ENCODE measurements around the gene ZNF385A. TPM values are rescaled to one million over a fixed set of nuclear protein-coding genes. Genes with fewer than 3 reads are reported as not detected.

ZNF385A gene
- total RNA-seq, 2 donors from 2014 or later: 1.1 to 1.5 TPM

DNA sequence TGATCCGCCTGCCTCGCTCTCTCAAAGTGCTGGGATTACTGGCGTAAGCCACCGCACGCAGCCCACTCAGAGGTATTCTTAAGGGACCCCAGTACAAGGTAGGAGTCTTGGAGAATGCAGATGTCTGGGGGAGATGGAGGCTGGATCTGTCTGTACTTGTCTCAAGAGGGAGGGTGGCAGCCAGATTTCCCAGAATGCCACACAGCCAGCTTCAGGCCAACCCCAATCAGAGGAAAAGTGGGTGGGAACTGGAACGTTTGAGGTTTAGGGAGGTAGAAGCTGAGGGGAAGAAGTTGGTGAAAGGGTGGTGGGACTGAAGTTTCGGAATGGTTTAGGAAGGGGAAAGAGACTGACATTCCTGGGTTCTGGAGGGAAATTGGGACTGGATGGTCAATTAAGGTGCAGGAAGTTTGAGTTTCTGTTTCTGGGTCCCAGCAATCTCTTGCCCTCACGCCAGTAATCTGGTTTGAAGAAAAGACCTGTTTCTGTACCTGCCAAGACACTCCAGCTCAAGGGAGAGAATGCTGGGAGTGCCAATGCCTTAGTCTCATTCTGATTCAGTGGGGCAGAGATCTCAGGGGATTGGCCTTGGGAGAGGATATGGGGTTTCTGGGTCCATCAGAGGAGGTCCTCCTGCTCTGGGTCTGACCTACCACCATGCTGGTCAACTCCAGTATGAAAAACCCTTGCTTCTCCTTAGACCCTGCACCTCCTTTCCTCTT, 8.1 kb upstream of the ZNF385A start:
- Mint-ChIP-seq H3K9me3 (no peaks in the 10 kb centered on the region), H3K36me3 (peaks cover 6% of the 10 kb centered on the region), H3K4me3 (peak overlapping the region; percentile 17), H3K27me3 (no peaks in the 10 kb centered on the region), H3K27ac (no peak overlapping the region), H3K4me1 (ENCODE audit: low read depth in 2 of 2) (peaks cover 38 to 39% of the 10 kb centered on the region in 2 donors)
- ATAC-seq (no peak), DNase-seq (ENCODE audit: low spot score) (no peak)

DNA sequence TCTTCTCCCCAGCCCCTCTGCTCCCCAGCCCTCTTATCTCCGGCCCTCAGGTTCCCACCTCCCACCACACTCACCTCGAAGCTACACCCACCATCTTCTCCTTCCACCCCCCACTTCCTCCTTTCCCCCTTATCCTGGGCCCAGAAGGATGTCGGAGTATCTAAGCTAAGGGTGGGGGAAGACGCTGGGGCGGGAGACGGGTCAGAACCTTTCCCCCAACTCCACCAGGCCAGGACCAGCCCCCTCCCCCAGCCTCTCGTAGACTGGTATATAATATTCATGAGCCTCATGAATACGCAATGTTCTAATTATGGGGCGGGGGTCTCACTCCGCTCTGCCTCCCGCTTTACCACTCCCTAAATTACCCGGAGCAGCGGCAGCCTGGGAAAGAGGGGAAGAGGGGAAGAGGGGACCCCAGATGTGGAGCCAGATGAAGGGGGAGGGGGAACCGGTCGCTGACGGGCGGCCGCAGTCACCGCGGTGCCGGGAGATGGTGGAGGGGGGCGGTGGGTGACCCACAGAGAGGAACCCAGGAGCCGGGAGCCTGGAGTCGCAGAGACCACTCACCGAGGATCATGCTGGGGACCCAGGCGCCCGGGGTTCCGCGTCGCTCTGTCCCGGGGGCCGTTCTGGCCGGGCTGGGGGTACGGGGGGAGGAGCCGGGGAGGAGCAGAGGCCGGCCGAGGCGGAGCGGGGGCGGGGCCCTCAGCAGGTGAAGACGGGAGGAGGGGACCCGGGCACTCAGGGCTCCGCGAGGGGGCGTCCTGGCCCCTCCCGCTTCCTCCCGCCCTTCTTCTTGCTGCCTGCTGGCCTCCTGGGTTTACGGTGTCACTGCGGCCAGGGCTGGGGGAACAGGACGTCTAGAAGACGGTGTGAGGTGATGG, 6.4 kb upstream of the ZNF385A start:
- Mint-ChIP-seq H3K27me3 (no peaks in the 10 kb centered on the region), H3K36me3 (no peaks in the 10 kb centered on the region), H3K9me3 (no peaks in the 10 kb centered on the region), H3K27ac (peak overlapping the region in 1 of 2 donors; percentile 29), H3K4me1 (ENCODE audit: low read depth in 2 of 2) (peaks cover 32 to 34% of the 10 kb centered on the region in 2 donors), H3K4me3 (peak overlapping the region; percentile 56)
- peak; percentile 84 to 88 for ATAC-seq
- DNase-seq (ENCODE audit: low spot score): peak; percentile 73

GRCh38 chr12:54390176-54390667, 5.7 kb upstream of the ZNF385A start:
- peak overlapping the region in 1 of 2 donors; percentile 3 for H3K27ac Mint-ChIP-seq
- no peaks in the 10 kb centered on the region for H3K9me3 Mint-ChIP-seq
- ATAC-seq (peak in 1 of 2 donors; percentile 10), DNase-seq (ENCODE audit: low spot score) (no peak)
- H3K4me1 Mint-ChIP-seq (ENCODE audit: low read depth in 2 of 2): peaks cover 32 to 34% of the 10 kb centered on the region in 2 donors
- no peaks in the 10 kb centered on the region for H3K27me3 Mint-ChIP-seq
- H3K36me3 Mint-ChIP-seq: no peaks in the 10 kb centered on the region
- peak overlapping the region; percentile 64 for H3K4me3 Mint-ChIP-seq

- DNase-seq (ENCODE audit: low spot score): no peak
Measured at GRCh38 chr12:54389607-54390175, 5.2 kb upstream of the ZNF385A start.

GRCh38 chr12:54389134-54389508, 4.6 kb upstream of the ZNF385A start:
- DNase-seq (ENCODE audit: low spot score) (no peak), ATAC-seq (no peak)
- Mint-ChIP-seq H3K36me3 (no peaks in the 10 kb centered on the region), H3K9me3 (no peaks in the 10 kb centered on the region), H3K4me1 (ENCODE audit: low read depth in 2 of 2) (peaks cover 24 to 27% of the 10 kb centered on the region in 2 donors), H3K4me3 (no peak overlapping the region), H3K27ac (no peak overlapping the region), H3K27me3 (no peaks in the 10 kb centered on the region)

More at GRCh38 chr12:54389607-54390175, 5.2 kb upstream of the ZNF385A start:
- Mint-ChIP-seq H3K4me3 (peak overlapping the region; percentile 64), H3K36me3 (no peaks in the 10 kb centered on the region), H3K27me3 (no peaks in the 10 kb centered on the region), H3K9me3 (no peaks in the 10 kb centered on the region), H3K4me1 (ENCODE audit: low read depth in 2 of 2) (peaks cover 29 to 32% of the 10 kb centered on the region in 2 donors), H3K27ac (peak overlapping the region in 1 of 2 donors; percentile 3)
- no peak for ATAC-seq

- Mint-ChIP-seq H3K27ac (no peak overlapping the region), H3K9me3 (no peaks in the 10 kb centered on the region), H3K27me3 (no peaks in the 10 kb centered on the region), H3K4me1 (ENCODE audit: low read depth in 2 of 2) (peaks cover 21% of the 10 kb centered on the region in 2 donors), H3K4me3 (no peak overlapping the region), H3K36me3 (no peaks in the 10 kb centered on the region)
- ATAC-seq: no peak
- DNase-seq (ENCODE audit: low spot score): no peak
Measured at GRCh38 chr12:54388237-54389133, 4.0 kb upstream of the ZNF385A start.

DNA sequence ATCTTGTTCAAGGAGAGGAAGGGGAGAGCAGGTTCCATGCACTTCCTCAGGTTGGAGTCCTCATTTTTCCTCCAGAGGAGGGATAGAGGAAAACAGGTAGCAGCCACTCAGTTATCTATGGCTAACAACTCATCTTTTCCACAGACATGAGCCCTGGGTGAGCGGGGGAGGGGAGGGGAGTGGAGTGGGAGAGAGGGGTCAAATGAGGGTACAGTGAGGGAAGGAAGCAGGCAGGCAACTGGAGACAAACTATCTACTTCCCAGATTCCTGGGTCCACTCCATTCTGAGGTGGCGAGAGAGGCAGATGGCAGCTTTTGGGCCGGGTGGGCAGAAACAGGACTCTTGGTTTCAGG, 2.6 kb upstream of the ZNF385A start:
- no peaks in the 10 kb centered on the region for H3K9me3 Mint-ChIP-seq
- H3K36me3 Mint-ChIP-seq: no peaks in the 10 kb centered on the region
- no peak overlapping the region for H3K4me3 Mint-ChIP-seq
- ATAC-seq (no peak), DNase-seq (ENCODE audit: low spot score) (no peak)
- peaks cover 16 to 19% of the 10 kb centered on the region in 2 donors for H3K4me1 Mint-ChIP-seq (ENCODE audit: low read depth in 2 of 2)
- no peaks in the 10 kb centered on the region for H3K27me3 Mint-ChIP-seq
- H3K27ac Mint-ChIP-seq: peak overlapping the region in 1 of 2 donors; percentile 60

- H3K36me3 Mint-ChIP-seq: no peaks in the 10 kb centered on the region
- no peak for ATAC-seq
- no peaks in the 10 kb centered on the region for H3K9me3 Mint-ChIP-seq
- H3K27me3 Mint-ChIP-seq: no peaks in the 10 kb centered on the region
- peaks cover 11 to 15% of the 10 kb centered on the region in 2 donors for H3K4me1 Mint-ChIP-seq (ENCODE audit: low read depth in 2 of 2)
- peak overlapping the region in 1 of 2 donors; percentile 60 for H3K27ac Mint-ChIP-seq
- no peak for DNase-seq (ENCODE audit: low spot score)
- no peak overlapping the region for H3K4me3 Mint-ChIP-seq
Measured at GRCh38 chr12:54386403-54387113, 2.0 kb upstream of the ZNF385A start.

GRCh38 chr12:54385251-54385914, 850 bp upstream of the ZNF385A start:
- no peak for ATAC-seq

DNA sequence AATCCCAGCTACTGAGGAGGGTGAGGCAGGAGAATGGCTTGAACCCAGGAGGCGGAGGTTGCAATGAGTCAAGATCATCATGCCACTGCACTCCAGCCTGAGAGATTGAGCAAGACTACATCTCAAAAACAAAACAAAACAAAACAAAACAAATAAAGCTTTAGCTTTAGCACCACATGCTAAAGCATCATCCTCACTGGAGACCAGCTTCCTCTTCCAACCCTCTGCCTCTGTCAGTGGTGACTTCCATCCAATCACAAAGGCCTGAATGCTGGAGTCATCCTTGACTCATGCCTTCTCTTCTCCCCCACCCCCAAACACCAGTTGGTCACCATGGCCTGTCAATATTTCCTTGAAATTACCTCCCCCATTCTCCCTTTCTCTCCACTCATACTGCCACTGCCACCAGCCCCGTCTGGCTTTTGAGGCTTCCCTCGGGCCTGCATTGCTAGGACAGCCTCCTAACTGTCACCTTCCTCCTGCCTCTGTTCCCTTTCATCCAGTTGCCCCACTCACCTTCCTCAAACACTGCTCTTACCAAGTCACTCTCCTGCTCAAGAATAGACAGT, 1.4 kb downstream of the ZNF385A start:
- H3K9me3 Mint-ChIP-seq: no peaks in the 10 kb centered on the region
- ATAC-seq: peak; percentile 30 to 78
- H3K4me3 Mint-ChIP-seq: no peak overlapping the region
- no peaks in the 10 kb centered on the region for H3K36me3 Mint-ChIP-seq
- no peak for DNase-seq (ENCODE audit: low spot score)
- no peak overlapping the region for H3K27ac Mint-ChIP-seq
- H3K27me3 Mint-ChIP-seq: no peaks in the 10 kb centered on the region
- H3K4me1 Mint-ChIP-seq (ENCODE audit: low read depth in 2 of 2): peaks cover 9 to 14% of the 10 kb centered on the region in 2 donors

More at GRCh38 chr12:54385251-54385914, 850 bp upstream of the ZNF385A start:
- no peak overlapping the region for H3K27ac Mint-ChIP-seq
- no peaks in the 10 kb centered on the region for H3K27me3 Mint-ChIP-seq
- no peak for DNase-seq (ENCODE audit: low spot score)
- no peaks in the 10 kb centered on the region for H3K36me3 Mint-ChIP-seq
- no peaks in the 10 kb centered on the region for H3K9me3 Mint-ChIP-seq
- H3K4me1 Mint-ChIP-seq (ENCODE audit: low read depth in 2 of 2): peaks cover 8 to 11% of the 10 kb centered on the region in 2 donors
- H3K4me3 Mint-ChIP-seq: no peak overlapping the region

- peaks cover 9 to 14% of the 10 kb centered on the region in 2 donors for H3K4me1 Mint-ChIP-seq (ENCODE audit: low read depth in 2 of 2)
- no peak for DNase-seq (ENCODE audit: low spot score)
- H3K27ac Mint-ChIP-seq: no peak overlapping the region
- H3K36me3 Mint-ChIP-seq: no peaks in the 10 kb centered on the region
- H3K9me3 Mint-ChIP-seq: no peaks in the 10 kb centered on the region
- H3K27me3 Mint-ChIP-seq: no peaks in the 10 kb centered on the region
- no peak overlapping the region for H3K4me3 Mint-ChIP-seq
- no peak for ATAC-seq
Measured at GRCh38 chr12:54381136-54381535, 3.4 kb downstream of the ZNF385A start.

Measured in natural killer cell treated with Interleukin-12 subunit alpha and Interleukin-12 subunit beta and Interleukin-15 and Interleukin-18, amount 100 ng/mL, for 72 hours (primary cell).